GM13977 (cell line): Measurements from ENCODE around the gene KRTAP11-1.

Source experiments
- DNase-seq: peaks from one replicate; pipeline ENCODE4 v3.0.0; 2012; ENCODE audit warnings: low spot score
- in situ Hi-C: fragments of 300-500 bp; cut with MboI; formaldehyde crosslinking; loops from one replicate; pipeline ENCODE4 v1.12.0; 2022; ENCODE audit warnings: low sequenced_read_pairs, low pct_unique_long_range_greater_than_20kb, mixed read lengths, inconsistent platforms; ENCODE audit not compliant: unreplicated experiment
- TF ChIP-seq, protein P1 (sequence below): IDR thresholded peaks from 2 replicates; pipeline ENCODE4 v1.5.1; 2012; ENCODE audit warnings: mild to moderate bottlenecking, control low read depth; ENCODE audit not compliant: insufficient read depth; ENCODE audit errors: extremely low read depth, missing control alignments

The KRTAP11-1 gene, protein sequence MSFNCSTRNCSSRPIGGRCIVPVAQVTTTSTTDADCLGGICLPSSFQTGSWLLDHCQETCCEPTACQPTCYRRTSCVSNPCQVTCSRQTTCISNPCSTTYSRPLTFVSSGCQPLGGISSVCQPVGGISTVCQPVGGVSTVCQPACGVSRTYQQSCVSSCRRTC

DNA sequence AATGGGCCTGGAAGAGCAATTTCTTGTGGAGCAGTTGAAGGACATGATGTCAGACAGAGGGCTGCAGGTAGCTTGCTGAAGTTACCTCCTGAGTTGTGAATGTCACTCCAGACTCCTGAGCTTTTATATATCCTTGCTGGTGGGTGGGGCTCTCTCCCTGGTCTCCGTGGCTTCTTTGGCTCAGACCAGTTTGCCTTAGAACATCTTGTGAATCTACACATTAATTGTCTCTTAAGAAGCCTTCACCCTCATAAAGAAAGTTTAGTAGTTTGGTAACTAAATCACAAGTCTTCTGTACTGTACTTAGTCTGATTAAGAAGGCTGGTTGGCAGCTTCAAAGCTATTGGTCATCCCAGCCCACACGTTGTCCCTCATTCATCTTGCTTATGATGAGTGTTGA is at the start of gene KRTAP11-1:
TSS of gene KRTAP11-1 (minus strand) at position 101 of the 400 bp plus-strand sequence. CDS start at position 45, 56 bp downstream.
- DNase-seq: no peak
- TF ChIP-seq, protein P1, sequence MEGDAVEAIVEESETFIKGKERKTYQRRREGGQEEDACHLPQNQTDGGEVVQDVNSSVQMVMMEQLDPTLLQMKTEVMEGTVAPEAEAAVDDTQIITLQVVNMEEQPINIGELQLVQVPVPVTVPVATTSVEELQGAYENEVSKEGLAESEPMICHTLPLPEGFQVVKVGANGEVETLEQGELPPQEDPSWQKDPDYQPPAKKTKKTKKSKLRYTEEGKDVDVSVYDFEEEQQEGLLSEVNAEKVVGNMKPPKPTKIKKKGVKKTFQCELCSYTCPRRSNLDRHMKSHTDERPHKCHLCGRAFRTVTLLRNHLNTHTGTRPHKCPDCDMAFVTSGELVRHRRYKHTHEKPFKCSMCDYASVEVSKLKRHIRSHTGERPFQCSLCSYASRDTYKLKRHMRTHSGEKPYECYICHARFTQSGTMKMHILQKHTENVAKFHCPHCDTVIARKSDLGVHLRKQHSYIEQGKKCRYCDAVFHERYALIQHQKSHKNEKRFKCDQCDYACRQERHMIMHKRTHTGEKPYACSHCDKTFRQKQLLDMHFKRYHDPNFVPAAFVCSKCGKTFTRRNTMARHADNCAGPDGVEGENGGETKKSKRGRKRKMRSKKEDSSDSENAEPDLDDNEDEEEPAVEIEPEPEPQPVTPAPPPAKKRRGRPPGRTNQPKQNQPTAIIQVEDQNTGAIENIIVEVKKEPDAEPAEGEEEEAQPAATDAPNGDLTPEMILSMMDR: no peak
- in situ Hi-C loops: no loop called here

DNA sequence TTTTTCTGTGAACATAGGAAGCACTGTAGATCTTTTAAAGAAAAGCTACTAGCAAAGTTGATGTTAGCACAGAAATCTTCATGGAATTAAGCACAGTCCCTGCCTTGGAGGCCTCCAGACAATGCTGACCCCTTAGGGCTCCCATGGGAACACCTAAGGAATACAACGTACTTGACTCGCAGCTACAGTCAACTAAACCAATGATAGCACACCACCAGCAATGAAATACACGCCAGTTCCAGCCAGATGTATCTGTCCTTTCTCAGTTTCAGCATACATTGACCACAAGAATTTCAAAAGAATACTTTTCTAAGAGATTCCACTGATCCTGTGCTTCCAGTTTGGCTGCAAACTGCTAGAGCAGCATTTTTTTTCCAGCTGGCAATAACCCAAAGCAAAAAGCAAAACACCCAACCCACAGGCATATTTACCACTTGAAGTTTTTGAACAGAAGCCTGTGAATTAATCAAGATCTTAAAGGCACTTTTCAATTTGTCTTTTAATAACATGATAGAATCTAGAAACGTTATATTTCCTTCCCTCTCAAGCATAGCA is 42.8 kb upstream of the KRTAP11-1 start:
- TF ChIP-seq, protein P1: no peak
- DNase-seq: no peak
- in situ Hi-C loops: no loop called here

DNA sequence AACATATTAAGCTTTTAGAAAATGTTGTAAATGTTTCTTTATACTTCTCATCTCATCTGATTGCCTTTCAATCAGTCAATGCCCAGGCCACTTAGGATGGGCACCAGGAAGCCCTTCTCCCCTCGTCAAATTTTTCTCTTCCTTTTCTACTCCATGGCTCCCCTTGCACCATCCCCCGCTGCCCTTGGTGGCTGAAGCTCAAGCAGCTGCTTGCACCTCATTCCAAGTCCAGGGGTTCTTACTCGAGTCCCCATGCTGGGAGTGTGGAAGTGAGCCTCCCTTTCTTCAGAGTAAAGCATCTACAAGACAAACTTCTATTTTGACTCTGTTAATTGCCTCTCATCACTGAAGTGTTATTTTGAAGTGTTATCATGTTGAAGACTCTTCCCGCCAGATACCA is 39.7 kb upstream of the KRTAP11-1 start:
- in situ Hi-C loops: no loop called here
- DNase-seq: no peak

DNA sequence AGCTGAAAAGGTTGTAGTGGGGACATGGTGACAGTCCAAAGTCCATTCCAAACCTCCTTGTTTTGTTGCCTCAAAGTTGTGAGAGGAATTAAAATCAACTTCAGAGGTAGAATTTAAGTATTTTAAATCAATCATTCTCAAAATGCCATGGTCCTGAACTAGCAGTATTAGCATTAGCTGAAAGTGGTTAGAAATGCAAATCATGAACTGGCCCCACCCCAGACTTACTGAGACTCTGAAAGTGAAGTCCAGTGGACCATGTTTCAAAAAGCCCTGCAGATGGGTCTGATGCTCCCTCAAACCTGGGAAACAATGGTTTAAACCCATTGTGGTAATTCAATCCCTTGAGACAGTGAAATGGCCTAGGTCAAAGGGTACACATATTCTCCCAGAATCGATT is 36.2 kb upstream of the KRTAP11-1 start:
- in situ Hi-C loops: no loop called here
- TF ChIP-seq, protein P1: no peak

More for the DNA sequence above, 39.7 kb upstream of the KRTAP11-1 start:
- TF ChIP-seq, protein P1: no peak

DNA sequence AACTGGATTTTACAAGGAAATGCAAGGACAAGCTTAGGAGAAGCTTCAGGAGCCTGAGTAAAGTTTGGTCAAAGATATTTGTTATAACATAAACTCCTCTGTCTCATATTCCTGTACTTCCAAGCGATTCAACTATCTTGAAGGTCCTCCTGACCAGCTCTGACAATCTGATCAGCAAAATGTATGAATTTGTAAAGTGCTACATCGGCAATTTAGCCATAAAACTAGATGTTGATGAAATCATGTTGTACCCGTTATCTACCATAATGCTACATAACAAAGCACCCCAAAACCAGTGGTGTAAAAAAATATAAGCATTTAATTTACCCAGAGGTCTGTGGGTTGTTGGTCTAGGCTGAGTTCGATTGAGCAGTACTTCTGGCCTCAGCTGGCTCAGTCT is 19.5 kb upstream of the KRTAP11-1 start:
- TF ChIP-seq, protein P1: no peak
- in situ Hi-C loops: no loop called here
- DNase-seq: no peak

More for the DNA sequence above, 36.2 kb upstream of the KRTAP11-1 start:
- DNase-seq: no peak

DNA sequence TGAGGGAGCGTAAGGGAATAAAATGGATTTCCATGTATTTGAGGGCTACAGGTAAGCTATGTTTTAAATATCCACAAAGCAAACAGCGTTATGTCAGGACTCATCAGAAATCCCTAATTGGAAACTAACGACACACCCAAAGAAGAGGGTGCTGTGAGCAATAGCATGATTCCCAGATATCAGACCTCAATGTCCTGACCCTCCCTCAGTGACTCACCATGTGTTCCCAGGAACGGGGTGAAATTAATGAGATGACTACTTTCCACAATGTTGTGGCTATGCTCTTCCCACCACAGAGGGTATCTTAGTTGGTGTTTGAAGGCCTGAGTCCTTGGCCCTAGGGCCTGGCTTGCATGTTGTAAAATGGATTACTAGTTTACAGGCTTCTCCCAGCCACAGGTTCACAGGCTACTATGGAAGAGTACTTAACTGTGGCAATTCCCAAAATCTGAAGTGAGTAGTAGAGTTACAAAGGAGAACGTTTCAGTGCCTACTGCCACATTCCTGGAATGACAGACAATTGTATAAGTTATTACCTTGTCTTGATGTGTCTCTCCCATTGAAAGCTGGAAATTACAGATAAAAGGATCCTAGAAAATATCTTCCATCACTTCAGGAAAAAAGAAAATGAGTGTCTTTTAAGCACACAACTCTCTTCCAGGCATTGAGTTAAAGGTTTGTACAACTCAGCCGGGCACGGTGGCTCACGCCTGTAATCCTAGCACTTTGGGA is 1.7 kb upstream of the KRTAP11-1 start:
- TF ChIP-seq, protein P1: no peak
- in situ Hi-C loops: no loop called here
- no peak for DNase-seq
